GM21390 (cell line): ENCODE results near the gene ASF1B.
"Not testable (repeated sequence)": the region's sequence is repeated elsewhere in the genome, so short reads cannot be mapped to it uniquely, and the experiment has no call there.

Experiments
- ATAC-seq: cut with Tn5 transposase; IDR thresholded peaks from one replicate; pipeline ENCODE4 v1.9.1; 2021; ENCODE audit not compliant: unreplicated experiment

Gene ASF1B

DNA sequence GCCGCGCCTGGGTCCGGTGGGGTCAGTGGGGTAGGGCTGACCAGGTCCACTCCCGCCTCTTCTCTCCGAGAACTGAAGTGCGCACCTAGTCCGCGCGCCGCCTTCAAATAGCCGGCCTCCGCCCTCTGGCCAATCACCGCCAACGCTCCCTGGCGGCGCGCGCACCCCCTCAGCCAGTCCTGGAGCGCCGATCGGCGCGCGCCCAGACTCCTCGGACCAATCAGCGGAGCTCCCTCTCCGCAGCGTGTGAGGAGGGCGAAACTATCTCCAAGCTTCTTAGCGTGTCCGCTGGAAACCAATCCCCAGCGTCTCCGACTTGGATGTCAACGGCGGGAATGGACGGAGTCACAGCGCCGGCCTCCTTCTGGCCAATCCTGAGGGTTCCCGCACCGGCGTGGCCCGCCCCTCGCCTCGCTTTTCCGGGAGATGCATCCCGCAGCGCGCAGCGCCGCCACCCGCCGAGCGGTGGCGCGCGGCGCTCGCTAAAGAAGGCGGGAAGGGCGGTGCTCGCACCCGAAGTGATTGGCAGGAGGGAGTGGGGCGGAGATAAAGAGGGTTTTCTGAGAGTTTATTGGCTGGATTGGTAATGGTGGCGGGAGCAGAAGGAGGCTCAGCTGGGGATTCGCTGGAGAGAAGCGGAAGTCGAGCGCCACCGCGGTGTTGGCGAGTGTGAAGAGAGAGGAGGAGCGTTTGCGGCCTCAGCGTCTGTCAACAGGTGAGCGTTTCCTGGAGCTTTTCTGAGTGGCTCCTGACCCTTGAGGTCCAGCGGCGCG lies at the start of gene ASF1B:
ASF1B (minus strand) TSS at position 81 of the 773 bp plus-strand sequence. CDS start 133 bp downstream, outside the sequence.
- ATAC-seq: peak; percentile 77

- ATAC-seq: not testable (repeated sequence)
These were observed 49.3 kb upstream of the ASF1B start for GRCh38 chr19:14185691-14186090.

DNA sequence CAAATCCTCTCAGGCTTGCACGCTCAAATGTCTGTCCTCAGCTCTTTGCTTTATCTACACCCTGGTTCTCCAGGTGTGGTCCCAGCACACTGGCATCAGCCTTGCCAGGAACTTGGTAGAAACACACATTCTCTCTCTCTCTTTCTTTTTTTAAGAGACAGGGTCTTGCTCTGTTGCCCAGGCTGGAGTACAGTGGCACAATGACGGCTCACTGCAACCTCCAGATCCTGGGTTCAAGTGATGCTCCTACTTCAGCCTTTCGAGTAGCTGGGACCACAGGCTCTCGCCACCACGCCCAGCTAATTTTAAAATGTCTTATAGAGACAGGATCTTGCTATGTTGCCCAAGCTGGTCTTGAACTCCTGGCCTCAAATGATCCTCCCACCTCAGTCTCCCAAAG lies 48.8 kb upstream of the ASF1B start:
- ATAC-seq: no peak

DNA sequence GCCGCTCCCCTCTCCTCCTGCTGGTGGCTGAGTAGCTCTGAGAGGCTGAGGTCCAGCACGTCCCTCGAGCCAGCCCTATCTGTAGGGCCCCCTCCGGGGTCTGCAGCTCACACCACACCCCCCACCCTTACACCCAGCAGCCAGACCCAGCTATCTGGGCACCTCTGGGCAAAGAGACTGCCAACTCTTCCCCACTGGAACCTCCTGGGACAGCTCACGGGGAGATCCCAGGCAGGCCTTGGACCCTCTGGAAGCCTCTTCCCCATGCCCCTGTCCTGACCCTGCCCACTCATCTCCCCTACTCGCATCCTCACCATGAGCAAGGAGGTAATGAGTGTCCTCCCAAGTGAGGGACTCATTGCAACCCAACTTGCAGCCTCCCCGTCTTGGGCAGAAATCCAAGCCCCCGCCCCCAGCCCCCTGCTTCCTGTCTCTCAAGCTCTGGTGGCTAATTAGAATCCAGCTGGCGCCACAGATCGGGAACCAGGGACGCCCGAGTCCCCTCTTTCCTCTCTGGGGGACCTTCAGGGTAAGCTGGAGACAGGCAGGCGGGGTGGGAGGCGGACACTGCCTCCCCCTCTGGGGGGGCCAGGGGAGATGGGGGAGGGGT lies 47.5 kb upstream of the ASF1B start:
- no peak for ATAC-seq

- ATAC-seq: no peak
These were observed 46.1 kb upstream of the ASF1B start for GRCh38 chr19:14182476-14182875.

GRCh38 chr19:14181906-14182305 lies 45.5 kb upstream of the ASF1B start:
- ATAC-seq: no peak

GRCh38 chr19:14181199-14181598 lies 44.8 kb upstream of the ASF1B start:
- ATAC-seq: not testable (repeated sequence)

- ATAC-seq: no peak
These were observed 41.2 kb upstream of the ASF1B start for GRCh38 chr19:14177496-14178074.

GRCh38 chr19:14175351-14175792 lies 39.0 kb upstream of the ASF1B start:
- no peak for ATAC-seq

GRCh38 chr19:14174883-14175282 lies 38.5 kb upstream of the ASF1B start:
- no peak for ATAC-seq

GRCh38 chr19:14168993-14169392 lies 32.6 kb upstream of the ASF1B start:
- no peak for ATAC-seq

- ATAC-seq: no peak
These were observed 32.0 kb upstream of the ASF1B start for GRCh38 chr19:14168259-14168972.

GRCh38 chr19:14167576-14168138 lies 31.3 kb upstream of the ASF1B start:
- no peak for ATAC-seq

DNA sequence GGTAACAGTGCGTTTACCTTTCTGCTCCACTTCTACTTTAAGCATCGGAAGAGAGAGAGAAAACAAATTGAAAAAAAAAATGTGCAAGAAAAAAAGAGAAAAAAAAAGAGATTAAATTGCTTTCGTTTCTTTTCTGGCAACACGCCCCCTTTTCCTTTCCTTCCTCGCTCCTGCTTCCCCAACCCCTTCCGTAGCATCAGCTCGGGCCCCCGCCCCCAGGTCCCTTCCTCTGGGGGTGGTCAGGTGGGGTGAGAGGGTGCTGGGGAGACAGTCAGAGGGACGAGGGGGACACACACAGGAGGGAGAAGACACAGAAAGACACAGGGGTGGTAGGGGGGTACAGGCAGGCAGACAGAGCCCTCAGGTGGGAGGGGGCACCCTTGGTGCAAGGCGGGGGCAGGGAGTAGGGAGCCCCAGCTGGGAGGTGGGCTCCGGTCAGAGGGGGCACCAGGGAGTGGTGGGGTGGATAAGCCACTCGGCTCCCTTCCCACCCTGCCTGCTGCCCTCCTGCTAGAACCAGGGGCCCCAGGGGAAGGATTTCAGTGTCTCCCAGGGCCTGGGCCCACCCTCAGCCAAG lies 30.7 kb upstream of the ASF1B start:
- no peak for ATAC-seq

- ATAC-seq: no peak
These were observed 29.8 kb upstream of the ASF1B start for GRCh38 chr19:14165990-14166830.

DNA sequence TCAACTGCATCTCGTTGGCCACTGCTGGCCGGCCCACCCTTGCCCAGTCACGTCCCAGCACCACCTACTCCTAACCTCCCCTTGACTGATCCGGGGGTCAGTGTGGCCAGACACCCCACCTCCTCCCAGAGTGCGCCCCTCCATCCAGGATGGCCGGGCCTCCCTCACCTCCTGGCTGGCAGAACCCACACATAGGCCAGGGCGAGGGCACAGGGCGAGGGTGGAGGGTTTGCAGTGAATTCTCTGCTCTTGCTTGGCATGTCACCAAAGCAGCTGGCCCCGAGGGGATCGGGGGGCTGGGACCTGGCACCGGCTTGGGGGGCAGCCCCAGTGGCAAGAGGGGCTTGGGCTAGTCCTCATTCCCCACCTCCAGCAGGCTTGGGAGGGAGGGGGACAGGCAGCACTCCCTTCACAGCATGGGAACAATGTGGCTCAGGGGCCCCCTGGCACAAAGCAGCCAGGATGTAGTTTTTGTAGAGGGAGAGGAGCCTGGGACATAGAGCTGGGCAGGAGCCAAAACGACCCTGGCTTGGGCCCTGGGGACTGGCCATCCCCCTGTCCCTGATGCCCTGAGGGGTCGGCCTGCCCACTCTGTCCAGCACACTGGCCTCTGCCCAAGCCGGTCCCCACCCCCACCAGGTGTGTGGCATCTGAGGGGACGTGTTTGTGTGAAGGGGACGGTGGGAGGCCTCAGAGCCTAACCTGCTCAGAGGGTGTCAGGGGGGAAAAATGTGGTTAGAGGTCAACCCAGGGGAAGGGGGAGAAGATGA lies 28.5 kb upstream of the ASF1B start:
- no peak for ATAC-seq

- ATAC-seq: no peak
These were observed 27.7 kb upstream of the ASF1B start for GRCh38 chr19:14164082-14164481.

- no peak for ATAC-seq
These were observed 26.5 kb upstream of the ASF1B start for GRCh38 chr19:14162871-14163297.

DNA sequence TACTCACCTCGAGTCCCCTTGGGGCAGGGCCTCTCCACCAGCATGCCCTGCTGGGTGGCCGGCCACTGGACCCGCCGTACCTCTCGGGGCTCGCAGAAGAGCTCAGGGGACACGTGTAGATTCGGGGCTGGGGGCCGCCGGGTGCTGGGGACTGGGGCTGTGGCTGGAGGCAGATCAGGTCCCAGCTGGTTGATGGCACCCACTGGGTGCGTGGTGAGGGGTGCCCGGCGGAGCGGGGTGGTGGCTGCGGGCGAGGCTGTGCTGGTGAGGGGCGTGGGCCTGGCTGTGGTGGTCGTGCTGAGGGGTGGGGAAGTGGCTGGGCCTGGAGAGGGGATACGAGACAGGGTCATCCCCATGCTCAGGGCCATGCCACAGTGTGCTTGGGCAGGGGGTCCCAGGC lies 24.9 kb upstream of the ASF1B start:
- ATAC-seq: no peak
